Astrocyte (in vitro differentiated cells and primary cell): ENCODE measurements around the gene ITK. TPM values are rescaled to one million over a fixed set of nuclear protein-coding genes. Genes with fewer than 3 reads are reported as not detected.

Experiments used
- DNase-seq: peaks from one replicate; pipeline ENCODE4 v3.0.0-alpha.2; 2010; ENCODE audit warnings: low read depth
- FAIRE-seq: peaks from 2 replicates; lab custom pipeline; 2011; peaks lifted over from hg19 to GRCh38; lab: Jason Lieb, UNC
- H2AFZ ChIP-seq: 2 replicates; pipeline ENCODE4 v1.6.0; 2012; ENCODE audit warnings: low read depth, low read length, inconsistent platforms
- H3K27ac ChIP-seq: 2 replicates; pipeline ENCODE4 v1.5.1; 2011; ENCODE audit warnings: low read depth, low read length, inconsistent platforms
- H3K27me3 ChIP-seq: 2 replicates; pipeline ENCODE4 v1.6.0; 2011; ENCODE audit warnings: low read length, inconsistent platforms; ENCODE audit not compliant: insufficient read depth
- H3K36me3 ChIP-seq: 2 replicates; pipeline ENCODE4 v1.5.1; 2011; ENCODE audit warnings: low read length, inconsistent platforms; ENCODE audit not compliant: insufficient read depth
- H3K4me1 ChIP-seq: 2 replicates; pipeline ENCODE4 v1.5.1; 2011; ENCODE audit warnings: low read length, inconsistent platforms; ENCODE audit not compliant: insufficient read depth
- H3K4me2 ChIP-seq: 2 replicates; pipeline ENCODE4 v1.6.0; 2012; ENCODE audit warnings: low read length, inconsistent platforms
- H3K4me3 ChIP-seq: 2 replicates; pipeline ENCODE4 v1.5.1; 2011; ENCODE audit warnings: low read depth, mild to moderate bottlenecking, low read length, inconsistent platforms; ENCODE audit not compliant: insufficient read depth
- H3K79me2 ChIP-seq: 2 replicates; pipeline ENCODE4 v1.6.0; 2012; ENCODE audit warnings: mild to moderate bottlenecking, low read length, inconsistent platforms; ENCODE audit not compliant: insufficient read depth
- H3K9ac ChIP-seq: 2 replicates; pipeline ENCODE4 v1.6.0; 2012; ENCODE audit warnings: mild to moderate bottlenecking, low read length, inconsistent platforms
- H3K9me3 ChIP-seq: 2 replicates; pipeline ENCODE4 v1.5.1; 2012; ENCODE audit warnings: low read depth, mild to moderate bottlenecking, low read length, inconsistent platforms; ENCODE audit not compliant: insufficient read depth
- H4K20me1 ChIP-seq: 2 replicates; pipeline ENCODE4 v1.6.0; 2012; ENCODE audit warnings: low read length, inconsistent platforms; ENCODE audit not compliant: insufficient read depth
- H3K27ac Mint-ChIP-seq: one replicate; pipeline ENCODE4 v1.8.0; 2021; ENCODE audit warnings: mild to moderate bottlenecking, mixed read lengths; ENCODE audit not compliant: unreplicated experiment
- H3K27me3 Mint-ChIP-seq: one replicate; pipeline ENCODE4 v1.8.0; 2021; ENCODE audit warnings: low read depth, mixed read lengths; ENCODE audit not compliant: unreplicated experiment
- H3K36me3 Mint-ChIP-seq: one replicate; pipeline ENCODE4 v1.8.0; 2021; ENCODE audit warnings: low read depth, mixed read lengths; ENCODE audit not compliant: unreplicated experiment
- H3K4me1 Mint-ChIP-seq: one replicate; pipeline ENCODE4 v1.8.0; 2021; ENCODE audit warnings: low read depth, mixed read lengths; ENCODE audit not compliant: unreplicated experiment
- H3K4me3 Mint-ChIP-seq: one replicate; pipeline ENCODE4 v1.8.0; 2021; ENCODE audit warnings: mild to moderate bottlenecking, moderate library complexity, mixed read lengths; ENCODE audit not compliant: unreplicated experiment
- H3K9me3 Mint-ChIP-seq: one replicate; pipeline ENCODE4 v1.8.0; 2021; ENCODE audit warnings: mild to moderate bottlenecking, mixed read lengths; ENCODE audit not compliant: unreplicated experiment
- CTCF ChIP-seq: IDR thresholded peaks from 2 replicates; pipeline ENCODE4 v1.5.1; 2011; ENCODE audit warnings: low read depth, mild to moderate bottlenecking, inconsistent platforms, low read length, moderate library complexity; ENCODE audit not compliant: insufficient read depth
- EZH2 ChIP-seq: IDR thresholded peaks from 2 replicates; pipeline ENCODE4 v1.6.1; 2012; ENCODE audit warnings: mild to moderate bottlenecking, low read length, inconsistent platforms; ENCODE audit not compliant: insufficient read depth
- total RNA-seq: library from RNA; stranded (reverse); gene quantifications from 2 replicates; pipeline ENCODE4 v1.2.1, GENCODE V29; 2021

ITK gene
- total RNA-seq, 1 donor from 2014 or later, result 0.48 TPM

- no peaks in the 10 kb centered on the region for H3K9me3 ChIP-seq
- no peak overlapping the region for H3K4me2 ChIP-seq
- no peaks in the 10 kb centered on the region for H3K9me3 Mint-ChIP-seq
- no peak for DNase-seq
- no peaks in the 10 kb centered on the region for H3K79me2 ChIP-seq
- H3K27ac ChIP-seq, result no peak overlapping the region
- peaks cover 28% of the 10 kb centered on the region for H3K4me1 Mint-ChIP-seq
- H2AFZ ChIP-seq, result no peak overlapping the region
- no peaks in the 10 kb centered on the region for H3K36me3 ChIP-seq
- peak overlapping the region; percentile 15 for H3K27ac Mint-ChIP-seq
- no peak overlapping the region for H3K4me3 Mint-ChIP-seq
- H3K27me3 ChIP-seq, result no peaks in the 10 kb centered on the region
- H3K27me3 Mint-ChIP-seq, result no peaks in the 10 kb centered on the region
- H3K4me1 ChIP-seq, result peaks cover 11% of the 10 kb centered on the region
- no peak for FAIRE-seq
- H4K20me1 ChIP-seq, result no peaks in the 10 kb centered on the region
- TF ChIP-seq EZH2 (no peak), CTCF (no peak)
- no peak overlapping the region for H3K4me3 ChIP-seq
- H3K9ac ChIP-seq, result no peak overlapping the region
- no peaks in the 10 kb centered on the region for H3K36me3 Mint-ChIP-seq
Observed at GRCh38 chr5:157219491-157220271, 39.0 kb downstream of the ITK start.

DNA sequence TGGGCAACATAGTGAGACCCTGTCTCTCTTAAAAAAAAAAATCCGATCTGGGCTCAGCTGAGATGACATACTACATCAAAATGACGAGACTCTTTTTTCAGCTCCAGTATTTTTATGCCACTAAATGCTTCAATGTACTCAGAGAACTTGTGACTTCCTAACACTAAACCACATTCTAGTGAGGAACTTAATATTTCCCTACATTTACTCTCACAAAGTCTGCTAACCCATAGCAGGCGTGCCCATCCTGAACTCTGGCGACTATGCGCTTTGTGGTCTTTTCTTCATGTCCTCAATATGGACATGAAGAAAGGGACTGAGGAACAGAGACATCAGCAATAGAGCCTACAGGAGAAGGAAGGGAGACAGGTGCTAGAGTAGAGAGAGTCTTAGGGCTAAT, 41.3 kb downstream of the ITK start:
- Mint-ChIP-seq H3K4me1 (peaks cover 21% of the 10 kb centered on the region), H3K27me3 (no peaks in the 10 kb centered on the region), H3K9me3 (no peaks in the 10 kb centered on the region), H3K27ac (peak overlapping the region; percentile 30), H3K4me3 (no peak overlapping the region), H3K36me3 (no peaks in the 10 kb centered on the region)
- no peak for FAIRE-seq
- no peaks in the 10 kb centered on the region for H4K20me1 ChIP-seq
- H3K4me1 ChIP-seq, result peaks cover 7% of the 10 kb centered on the region
- no peak overlapping the region for H2AFZ ChIP-seq
- no peaks in the 10 kb centered on the region for H3K79me2 ChIP-seq
- H3K4me2 ChIP-seq, result no peak overlapping the region
- H3K9ac ChIP-seq, result no peak overlapping the region
- no peak for DNase-seq
- TF ChIP-seq CTCF, result no peak
- no peak for TF ChIP-seq EZH2
- H3K4me3 ChIP-seq, result no peak overlapping the region
- H3K27ac ChIP-seq, result no peak overlapping the region
- H3K36me3 ChIP-seq, result no peaks in the 10 kb centered on the region
- no peaks in the 10 kb centered on the region for H3K9me3 ChIP-seq
- no peaks in the 10 kb centered on the region for H3K27me3 ChIP-seq
